KMS-11 (cell line): ENCODE data around the gene KRABD2.

Experiments used
- H2AFZ ChIP-seq: fragments of 200-600 bp; sonication (generic); 2 replicates; pipeline ENCODE4 v1.6.1; 2016; ENCODE audit warnings: antibody characterized with exemption, mixed run types, low read depth
- H3K27ac ChIP-seq: fragments of 200-600 bp; sonication (generic); 2 replicates; pipeline ENCODE4 v1.6.1; 2016; ENCODE audit warnings: mild to moderate bottlenecking, mixed run types
- H3K27me3 ChIP-seq: fragments of 200-600 bp; sonication (generic); 2 replicates; pipeline ENCODE4 v1.6.1; 2017; ENCODE audit warnings: mild to moderate bottlenecking, low read depth, mixed run types, moderate library complexity; ENCODE audit not compliant: insufficient read depth
- H3K36me3 ChIP-seq: fragments of 200-600 bp; sonication (generic); 2 replicates; pipeline ENCODE4 v1.6.1; 2017; ENCODE audit warnings: mild to moderate bottlenecking, mixed run types; ENCODE audit not compliant: insufficient read depth
- H3K4me1 ChIP-seq: fragments of 200-600 bp; sonication (generic); 2 replicates; pipeline ENCODE4 v1.6.1; 2016; ENCODE audit warnings: mild to moderate bottlenecking, low read depth, mixed run types; ENCODE audit not compliant: poor library complexity, severe bottlenecking
- H3K4me2 ChIP-seq: fragments of 200-600 bp; sonication (generic); 2 replicates; pipeline ENCODE4 v1.7.0; 2016; ENCODE audit warnings: mild to moderate bottlenecking, mixed run types
- H3K4me3 ChIP-seq: fragments of 200-600 bp; sonication (generic); IDR thresholded peaks from 2 replicates; pipeline ENCODE4 v1.6.1; 2017; ENCODE audit warnings: low read depth, low read length, mixed read lengths; ENCODE audit not compliant: insufficient read depth
- H3K79me2 ChIP-seq: fragments of 200-600 bp; sonication (generic); 2 replicates; pipeline ENCODE4 v1.6.1; 2016; ENCODE audit warnings: low read depth, mixed run types; ENCODE audit not compliant: insufficient read depth
- H3K9ac ChIP-seq: fragments of 200-600 bp; sonication (generic); 2 replicates; pipeline ENCODE4 v1.6.1; 2016; ENCODE audit warnings: mild to moderate bottlenecking, mixed run types
- H4K20me1 ChIP-seq: fragments of 200-600 bp; sonication (generic); 2 replicates; pipeline ENCODE4 v1.6.1; 2016; ENCODE audit warnings: mild to moderate bottlenecking, mixed run types; ENCODE audit not compliant: insufficient read depth
- CTCF ChIP-seq: fragments of 200-600 bp; sonication (generic); conservative IDR thresholded peaks from 2 replicates; pipeline ENCODE4 v1.6.1; 2017; ENCODE audit warnings: low read depth, mild to moderate bottlenecking, antibody characterized with exemption, low read length, moderate library complexity, mixed read lengths

KRABD2 gene

GRCh38 chr17:8392674-8393469 lies 16.4 kb upstream of the KRABD2 start:
- H3K4me3 ChIP-seq, result no peak overlapping the region
- H4K20me1 ChIP-seq, result no peaks in the 10 kb centered on the region
- H3K27me3 ChIP-seq, result no peaks in the 10 kb centered on the region
- no peaks in the 10 kb centered on the region for H3K79me2 ChIP-seq
- no peak overlapping the region for H3K4me2 ChIP-seq
- H2AFZ ChIP-seq, result no peak overlapping the region
- H3K9ac ChIP-seq, result no peak overlapping the region
- H3K4me1 ChIP-seq, result no peaks in the 10 kb centered on the region
- no peak overlapping the region for H3K27ac ChIP-seq
- no peaks in the 10 kb centered on the region for H3K36me3 ChIP-seq
- no peak for TF ChIP-seq CTCF

GRCh38 chr17:8392274-8392673 lies 15.8 kb upstream of the KRABD2 start:
- H3K4me3 ChIP-seq, result no peak overlapping the region
- H3K4me2 ChIP-seq, result no peak overlapping the region
- no peaks in the 10 kb centered on the region for H3K27me3 ChIP-seq
- H3K4me1 ChIP-seq, result no peaks in the 10 kb centered on the region
- H4K20me1 ChIP-seq, result no peaks in the 10 kb centered on the region
- no peak overlapping the region for H3K27ac ChIP-seq
- no peaks in the 10 kb centered on the region for H3K79me2 ChIP-seq
- no peaks in the 10 kb centered on the region for H3K36me3 ChIP-seq
- H2AFZ ChIP-seq, result no peak overlapping the region
- H3K9ac ChIP-seq, result no peak overlapping the region
- no peak for TF ChIP-seq CTCF

- Histone ChIP-seq H3K9ac (no peak overlapping the region), H3K27me3 (no peaks in the 10 kb centered on the region), H3K27ac (no peak overlapping the region), H3K4me1 (no peaks in the 10 kb centered on the region), H3K4me3 (no peak overlapping the region), H3K79me2 (no peaks in the 10 kb centered on the region), H3K36me3 (no peaks in the 10 kb centered on the region), H2AFZ (no peak overlapping the region), H4K20me1 (no peaks in the 10 kb centered on the region), H3K4me2 (no peak overlapping the region)
- TF ChIP-seq CTCF, result no peak
Observed at GRCh38 chr17:8391711-8392110, 15.2 kb upstream of the KRABD2 start.

- H4K20me1 ChIP-seq, result no peaks in the 10 kb centered on the region
- H2AFZ ChIP-seq, result no peak overlapping the region
- H3K27me3 ChIP-seq, result no peaks in the 10 kb centered on the region
- no peak overlapping the region for H3K27ac ChIP-seq
- no peaks in the 10 kb centered on the region for H3K79me2 ChIP-seq
- H3K4me1 ChIP-seq, result no peaks in the 10 kb centered on the region
- H3K9ac ChIP-seq, result no peak overlapping the region
- no peak overlapping the region for H3K4me2 ChIP-seq
- H3K4me3 ChIP-seq, result no peak overlapping the region
- H3K36me3 ChIP-seq, result no peaks in the 10 kb centered on the region
- TF ChIP-seq CTCF, result no peak
Observed at GRCh38 chr17:8387914-8388651, 11.6 kb upstream of the KRABD2 start.
